Heart right ventricle (tissue), 16 donors: ENCODE measurements around the gene UBAP1. TPM values are rescaled to one million over a fixed set of nuclear protein-coding genes. Genes with fewer than 3 reads are reported as not detected.

Experiments used
- ATAC-seq, 8 donors: fragments of 200-7000 bp; cut with Tn5 transposase; one replicate each; pipeline ENCODE4 v1.9.1; 2020; ENCODE audit warnings: mild to moderate bottlenecking in 8 of 8, moderate library complexity in 8 of 8, moderate number of reproducible peaks in 1 of 8
- DNase-seq, 2 donors: peaks; one replicate each; pipeline ENCODE4 v3.0.0-alpha.2; 2020
- H3K27ac ChIP-seq, 10 donors: fragments of 200-600 bp; sonication (generic) in 2 of 10; one replicate each; pipeline versions ENCODE4 v1.5.0 to v1.8.0; 2020 to 2022; ENCODE audit warnings: mild to moderate bottlenecking in 3 of 10
- H3K27me3 ChIP-seq, 7 donors: fragments of 200-600 bp; one replicate each; pipeline ENCODE4 v1.8.0; 2021 to 2022; ENCODE audit warnings: mild to moderate bottlenecking in 2 of 7
- H3K36me3 ChIP-seq, 9 donors: fragments of 200-600 bp; sonication (generic) in 1 of 9; one replicate each; pipeline versions ENCODE4 v1.5.0 to v1.8.0; 2020 to 2022; ENCODE audit warnings: mild to moderate bottlenecking in 2 of 9
- H3K4me1 ChIP-seq, 9 donors: fragments of 200-600 bp; sonication (generic) in 1 of 9; one replicate each; pipeline versions ENCODE4 v1.5.0 to v1.8.0; 2020 to 2022; ENCODE audit warnings: mild to moderate bottlenecking in 4 of 9
- H3K4me3 ChIP-seq, 10 donors: fragments of 200-600 bp; sonication (generic) in 2 of 10; one replicate each; pipeline versions ENCODE4 v1.5.0 to v1.8.0; 2020 to 2022; ENCODE audit warnings: mild to moderate bottlenecking in 7 of 10, moderate library complexity in 2 of 10
- H3K9me3 ChIP-seq, 11 donors: fragments of 200-600 bp in 10 of 11; sonication (generic) in 2 of 11; one replicate each; pipeline versions ENCODE4 v1.5.0 to v1.8.0; 2013 to 2022; ENCODE audit warnings: mild to moderate bottlenecking in 2 of 11, control low read depth in 1 of 11, moderate library complexity in 1 of 11
- WGBS, 2 donors: extraction: QIAGEN DNeasy Blood & Tissue Kit; methylation state at CpG; one replicate each; pipeline ENCODE4 v1.1.7; 2013; ENCODE audit warnings: inconsistent platforms in 1 of 2; 5-methylcytosine and 5-hydroxymethylcytosine counted together
- intact Hi-C, 10 donors: fragments of 100-400 bp; cut with DNase I; formaldehyde crosslinking; loops; one replicate each; pipeline versions ENCODE4 v1.11.1 to v1.14.2; 2022
- polyA plus RNA-seq, 2 donors: library from polyadenylated mRNA; stranded (reverse); fragments of 200-250 nt; gene quantifications; one replicate each; pipeline ENCODE4 v1.2.3, GENCODE V29; 2013
- total RNA-seq, 10 donors: library from RNA; stranded (reverse); fragmentation: NEBNext Ultra II Directional in 3 of 10; extraction: Animal tissue kit (Norgen Biotek cat#: 25700) in 3 of 10; gene quantifications; one replicate each; pipeline versions ENCODE4 v1.2.1 to v1.2.4, GENCODE V29; 2021 to 2023
- TF ChIP-seq, protein P1 (sequence below), 9 donors: fragments of 200-600 bp; sonication (generic) in 2 of 9; IDR thresholded peaks; one replicate each; pipeline versions ENCODE4 v1.5.0 to v1.8.0; 2021 to 2022; ENCODE audit warnings: antibody characterized with exemption in 9 of 9, mild to moderate bottlenecking in 5 of 9, moderate library complexity in 1 of 9
- donor health status: Arrhythmogenic right ventricular cardiomyopathy.
- donor health status: ischemic (EF 13 %, LVEDD 7.1; RV severe dilation, severe dysfunction).
- donor health status: healthy with polysubstance abuse.
- donor health status: DM: no; HTN: yes; CAD: no.
- donor health status: DM: no; HTN: no; CAD: no.
- donor health status: ischemic (EF 25% LVEDD 6.9; RV normal size, moderate dysfunction).
- donor health status: ischemic (EF 25% LVEDD 5.7; RV mildly dilated, moderate dysfunction).
- donor health status: healthy.
- donor health status: DM: yes; HTN: yes; CAD: no.
- donor health status: Ischemic cardiomyopathy.
- donor health status: ischemic (EF 35%, LVEDD 5.7; RV mildly dilated, moderate dysfunction).
- donor health status: nonischemic (EF 11% LVEDD 7.7; RV severe dilation, severe dysfunction).
- donor health status: DM: yes; HTN: yes; CAD: no.
- donor health status: PGD.
- donor health status: ischemic (EF 29% LVEDD 5.4; RV normal size, mild dysfunction).
- donor health status: nonischemic (EF 23%, LVEDD 6.1; RV moderate dilation, normal function).

UBAP1 gene
- total and polyA plus RNA-seq, 12 donors: 18.4 to 54.2 (median 42.9) TPM

DNA sequence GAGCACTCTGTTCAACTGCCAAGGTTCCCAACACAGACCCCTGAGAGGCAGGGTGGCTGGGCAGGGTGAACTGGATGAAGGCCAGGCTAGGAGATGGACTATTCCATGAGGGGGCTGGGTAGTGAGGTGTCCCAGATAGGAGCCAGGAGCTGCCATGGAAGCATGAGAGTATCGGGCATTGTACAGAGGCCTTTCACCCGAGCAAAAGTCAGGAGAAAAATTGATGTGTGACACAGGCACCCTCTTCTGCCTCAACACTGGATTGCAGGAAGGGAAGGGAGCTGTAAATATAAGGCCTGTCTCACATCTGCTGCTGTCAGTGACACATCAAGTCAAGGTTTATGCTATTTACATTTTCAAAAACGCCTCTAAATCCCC, 74.6 kb downstream of the UBAP1 start:
- TF ChIP-seq, protein P1, sequence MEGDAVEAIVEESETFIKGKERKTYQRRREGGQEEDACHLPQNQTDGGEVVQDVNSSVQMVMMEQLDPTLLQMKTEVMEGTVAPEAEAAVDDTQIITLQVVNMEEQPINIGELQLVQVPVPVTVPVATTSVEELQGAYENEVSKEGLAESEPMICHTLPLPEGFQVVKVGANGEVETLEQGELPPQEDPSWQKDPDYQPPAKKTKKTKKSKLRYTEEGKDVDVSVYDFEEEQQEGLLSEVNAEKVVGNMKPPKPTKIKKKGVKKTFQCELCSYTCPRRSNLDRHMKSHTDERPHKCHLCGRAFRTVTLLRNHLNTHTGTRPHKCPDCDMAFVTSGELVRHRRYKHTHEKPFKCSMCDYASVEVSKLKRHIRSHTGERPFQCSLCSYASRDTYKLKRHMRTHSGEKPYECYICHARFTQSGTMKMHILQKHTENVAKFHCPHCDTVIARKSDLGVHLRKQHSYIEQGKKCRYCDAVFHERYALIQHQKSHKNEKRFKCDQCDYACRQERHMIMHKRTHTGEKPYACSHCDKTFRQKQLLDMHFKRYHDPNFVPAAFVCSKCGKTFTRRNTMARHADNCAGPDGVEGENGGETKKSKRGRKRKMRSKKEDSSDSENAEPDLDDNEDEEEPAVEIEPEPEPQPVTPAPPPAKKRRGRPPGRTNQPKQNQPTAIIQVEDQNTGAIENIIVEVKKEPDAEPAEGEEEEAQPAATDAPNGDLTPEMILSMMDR (IDR thresholded peaks at IDR 0.05): peak in 3 of 9 donors; percentile 14 to 68 (median 49)
- intact Hi-C loops: loop anchor here in 8 of 10 donors (1.0 to 10.0 kb wide), 19 partner anchors 75 to 439 kb away; partner anchors contain the start of genes DCAF12 (in 6 of the 8), UBAP1 (in 6 of the 8), UBE2R2 (in 2 of the 8) and MYORG (in 1 of the 8)
- ATAC-seq (peak; percentile 76 to 87 (median 83)), DNase-seq (peak; percentile 62 to 79)
- H3K4me1 ChIP-seq: peaks cover 21 to 79% (median 57%) of the 10 kb centered on the region in 9 donors
- no peaks in the 10 kb centered on the region for H3K9me3 ChIP-seq
- 30 to 46% methylated on average over 3 of the region's 3 CpGs for WGBS, 2 donors
- peaks cover 0 to 78% (median 17%) of the 10 kb centered on the region in 9 donors for H3K36me3 ChIP-seq
- H3K4me3 ChIP-seq: no peak overlapping the region
- H3K27me3 ChIP-seq: no peaks in the 10 kb centered on the region
- peak overlapping the region; percentile 36 to 84 (median 74) for H3K27ac ChIP-seq

DNA sequence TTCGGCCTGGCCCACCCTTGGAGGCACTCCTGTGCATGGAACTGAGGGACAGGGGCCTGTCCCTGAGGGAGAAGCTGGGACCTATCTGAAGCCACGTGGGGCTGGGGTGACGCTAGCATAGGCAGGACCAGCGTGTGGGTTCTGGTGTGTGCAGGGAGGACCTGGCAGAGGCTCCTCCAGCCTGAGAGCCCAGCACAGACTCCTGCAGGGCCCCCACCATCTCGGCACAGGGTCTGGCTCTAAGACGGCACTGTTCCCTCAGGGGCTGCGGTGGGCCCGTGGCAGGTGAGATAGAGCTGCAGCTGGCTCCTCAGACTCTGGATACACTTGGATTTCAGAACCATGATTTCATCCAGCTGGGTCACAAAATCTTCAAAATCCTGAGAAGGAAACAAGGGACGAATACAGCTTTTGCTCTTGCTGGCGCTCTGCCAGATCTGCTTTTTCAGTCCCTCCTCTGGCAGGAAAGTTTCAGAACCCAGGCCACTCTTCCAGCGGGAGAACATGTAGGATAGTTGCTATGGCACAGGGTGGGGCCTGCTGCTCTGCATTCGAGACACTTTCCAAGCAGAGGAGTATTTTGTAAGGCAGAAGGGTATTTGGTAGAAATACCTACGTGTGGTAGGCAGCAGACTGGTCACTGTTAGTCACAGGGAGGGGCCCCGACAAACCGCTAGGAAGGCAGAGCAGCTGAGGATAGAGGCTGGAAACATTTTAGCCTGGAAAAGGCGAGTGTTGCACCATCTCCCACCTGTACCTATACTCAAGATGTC, 75.5 kb downstream of the UBAP1 start:
- DNase-seq (peak in 1 of 2 donors; percentile 32), ATAC-seq (peak in 7 of 8 donors; percentile 2 to 41 (median 12))
- Histone ChIP-seq H3K27ac (peak overlapping the region; percentile 36 to 84 (median 74)), H3K4me3 (no peak overlapping the region), H3K27me3 (no peaks in the 10 kb centered on the region), H3K4me1 (peaks cover 21 to 76% (median 48%) of the 10 kb centered on the region in 9 donors), H3K36me3 (peaks cover 0 to 69% (median 17%) of the 10 kb centered on the region in 9 donors), H3K9me3 (no peaks in the 10 kb centered on the region)
- TF ChIP-seq, protein P1 (IDR thresholded peaks at IDR 0.05): no peak
- intact Hi-C loops: loop anchor here in 7 of 10 donors (5.0 to 10.0 kb wide), 16 partner anchors 77 to 440 kb away; partner anchors contain the start of genes DCAF12 (in 4 of the 7), UBAP1 (in 3 of the 7), UBE2R2 (in 2 of the 7) and MYORG (in 1 of the 7)
- WGBS, 2 donors: 47% methylated on average over 16 of the region's 16 CpGs

DNA sequence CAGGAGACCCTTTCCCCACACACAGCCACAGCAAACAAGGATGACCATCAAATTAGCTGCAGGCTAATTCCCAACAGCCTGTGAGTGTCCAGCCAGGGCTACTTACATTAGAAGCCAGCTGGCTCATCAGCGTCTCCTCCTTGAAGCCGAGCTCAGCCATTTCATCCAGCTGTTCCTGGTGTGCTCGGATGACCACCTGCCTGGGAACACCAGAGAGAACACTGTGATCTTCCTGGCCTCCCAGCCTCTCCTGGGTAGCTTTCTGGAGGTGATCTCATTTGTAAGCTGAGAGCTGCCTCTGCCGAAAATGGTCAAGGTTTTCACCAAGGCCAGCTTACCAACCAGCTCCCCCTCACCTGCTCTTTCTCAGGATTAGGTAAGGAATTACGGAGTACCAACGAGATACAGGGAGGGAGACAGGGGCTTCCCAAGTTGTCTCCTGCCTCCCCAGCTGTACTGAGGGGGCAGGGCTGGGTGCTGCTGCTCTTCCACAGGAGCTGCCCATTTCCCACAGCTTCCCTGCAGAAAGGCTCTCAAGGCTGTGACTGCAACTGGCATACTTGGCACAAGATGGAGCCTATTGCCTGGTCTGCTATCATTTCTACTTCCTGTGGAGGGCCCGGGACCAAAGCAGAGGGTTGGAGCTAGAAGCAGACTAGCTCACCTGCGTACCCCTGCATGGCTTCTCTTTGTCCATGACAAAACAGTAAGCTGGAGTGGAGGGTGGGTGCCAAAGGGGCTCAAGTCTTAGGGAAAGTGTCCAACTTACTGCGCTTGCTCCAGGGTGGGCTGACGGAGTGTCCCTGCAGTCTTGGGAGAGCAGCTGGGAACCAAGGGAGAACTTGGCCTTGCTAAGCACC, 76.4 kb downstream of the UBAP1 start:
- intact Hi-C loops: loop anchor here in 7 of 10 donors (5.0 to 10.0 kb wide), 17 partner anchors 78 to 440 kb away; partner anchors contain the start of genes DCAF12 (in 4 of the 7), MYORG (in 3 of the 7), UBAP1 (in 3 of the 7) and UBE2R2 (in 2 of the 7)
- Histone ChIP-seq H3K27me3 (no peaks in the 10 kb centered on the region), H3K36me3 (peaks cover 0 to 60% (median 13%) of the 10 kb centered on the region in 9 donors), H3K4me1 (peaks cover 21 to 76% (median 48%) of the 10 kb centered on the region in 9 donors), H3K9me3 (no peaks in the 10 kb centered on the region), H3K27ac (peak overlapping the region; percentile 36 to 84 (median 74)), H3K4me3 (no peak overlapping the region)
- ATAC-seq (peak in 4 of 8 donors; percentile 10 to 43 (median 14)), DNase-seq (no peak)
- 64 to 71% methylated on average over 10 of the region's 10 CpGs for WGBS, 2 donors
- TF ChIP-seq, protein P1 (IDR thresholded peaks at IDR 0.05): peak in 5 of 9 donors; percentile 5 to 28 (median 19)
